GM10266 (cell line): ENCODE measurements around the gene VPS33B.
A peak's percentile ranks its signal among the peaks of the same experiment; 100 is the strongest.

Experiments used
- DNase-seq: peaks from one replicate; pipeline ENCODE4 v3.0.0; 2012; ENCODE audit errors: extremely low spot score
- CTCF ChIP-seq: IDR thresholded peaks from 2 replicates; pipeline ENCODE4 v1.5.1; 2012; ENCODE audit warnings: mild to moderate bottlenecking, low read depth; ENCODE audit not compliant: control insufficient read depth, insufficient read depth; ENCODE audit errors: missing control alignments

The VPS33B gene

GRCh38 chr15:90955624-90956273, 66.6 kb downstream of the VPS33B start:
- no peak for DNase-seq
- TF ChIP-seq CTCF = no peak

- DNase-seq = peak; percentile 99
- TF ChIP-seq CTCF = no peak
These were observed 67.4 kb downstream of the VPS33B start, which contains the start of gene RCCD1 for GRCh38 chr15:90954712-90955623. Gene RCCD1, plus strand, starts transcription at chr15:90954884. Its CDS starts 1,851 bp downstream, at chr15:90956735.

GRCh38 chr15:90953947-90954711, 68.3 kb downstream of the VPS33B start:
- no peak for DNase-seq
- TF ChIP-seq CTCF = no peak

GRCh38 chr15:90952901-90953677, 69.3 kb downstream of the VPS33B start:
- TF ChIP-seq CTCF = no peak

GRCh38 chr15:90950676-90951075, 71.7 kb downstream of the VPS33B start:
- no peak for TF ChIP-seq CTCF
- no peak for DNase-seq

More at GRCh38 chr15:90952901-90953677, 69.3 kb downstream of the VPS33B start:
- no peak for DNase-seq

- TF ChIP-seq CTCF = no peak
- DNase-seq = no peak
These were observed 72.3 kb downstream of the VPS33B start for GRCh38 chr15:90949979-90950675.
